Loucy (cell line): ENCODE measurements around the gene TTLL1.

ENCODE experiments used
- H2AFZ ChIP-seq: fragments of 200-600 bp; sonication (generic); 2 replicates; pipeline ENCODE4 v1.6.0; 2016; ENCODE audit warnings: antibody characterized with exemption, mild to moderate bottlenecking, low read length, moderate library complexity
- H3F3A ChIP-seq: fragments of 200-600 bp; 2 replicates; pipeline ENCODE4 v1.6.0; 2016; ENCODE audit warnings: antibody characterized with exemption, low read depth, mild to moderate bottlenecking
- H3K27me3 ChIP-seq: fragments of 200-600 bp; sonication (generic); 2 replicates; pipeline ENCODE4 v1.6.1; 2014; ENCODE audit warnings: low read length, mild to moderate bottlenecking; ENCODE audit not compliant: insufficient read depth, poor library complexity, severe bottlenecking
- H3K36me3 ChIP-seq: fragments of 200-600 bp; sonication (generic); 2 replicates; pipeline ENCODE4 v1.6.1; 2016; ENCODE audit warnings: low read length; ENCODE audit not compliant: insufficient read depth
- H3K4me1 ChIP-seq: fragments of 200-600 bp; sonication (generic); 2 replicates; pipeline ENCODE4 v1.5.1; 2014; ENCODE audit warnings: low read length, mild to moderate bottlenecking; ENCODE audit not compliant: insufficient read depth, poor library complexity, severe bottlenecking
- H3K4me2 ChIP-seq: fragments of 200-600 bp; sonication (generic); 2 replicates; pipeline ENCODE4 v1.6.0; 2014; ENCODE audit warnings: antibody characterized with exemption, low read length, low read depth, mild to moderate bottlenecking; ENCODE audit not compliant: poor library complexity, severe bottlenecking
- H3K4me3 ChIP-seq: fragments of 200-600 bp; sonication (generic); 2 replicates; pipeline ENCODE4 v1.5.1; 2014; ENCODE audit warnings: low read length, mild to moderate bottlenecking, mixed read lengths; ENCODE audit not compliant: poor library complexity, severe bottlenecking
- H3K79me2 ChIP-seq: fragments of 200-600 bp; sonication (generic); 2 replicates; pipeline ENCODE4 v1.6.1; 2014; ENCODE audit warnings: low read length; ENCODE audit not compliant: insufficient read depth
- H3K9ac ChIP-seq: fragments of 200-600 bp; sonication (generic); 2 replicates; pipeline ENCODE4 v1.6.0; 2014; ENCODE audit warnings: mild to moderate bottlenecking, low read depth, low read length, moderate library complexity; ENCODE audit not compliant: poor library complexity, severe bottlenecking
- H3K9me2 ChIP-seq: fragments of 200-600 bp; sonication (generic); replicated peaks from 2 replicates; pipeline ENCODE4 v1.6.1; 2016; ENCODE audit warnings: low read depth, low read length, mixed read lengths
- H3K9me3 ChIP-seq: fragments of 200-600 bp; sonication (generic); 2 replicates; pipeline ENCODE4 v1.6.1; 2014; ENCODE audit warnings: mild to moderate bottlenecking, antibody characterized with exemption, low read length, low read depth; ENCODE audit not compliant: insufficient read depth
- H4K20me1 ChIP-seq: fragments of 200-600 bp; sonication (generic); 2 replicates; pipeline ENCODE4 v1.6.0; 2014; ENCODE audit warnings: antibody characterized with exemption, low read length, mild to moderate bottlenecking; ENCODE audit not compliant: insufficient read depth, poor library complexity, severe bottlenecking
- CTCF ChIP-seq: fragments of 200-600 bp; sonication (generic); conservative IDR thresholded peaks from 2 replicates; pipeline ENCODE4 v1.5.1; 2014; ENCODE audit warnings: mild to moderate bottlenecking, antibody characterized with exemption, low read length
- EZH2phosphoT487 ChIP-seq: fragments of 200-600 bp; IDR thresholded peaks from 2 replicates; pipeline ENCODE4 v1.6.1; 2018; ENCODE audit warnings: antibody characterized with exemption, mild to moderate bottlenecking, moderate library complexity, borderline replicate concordance

Gene TTLL1

GRCh38 chr22:43015677-43016042 is 73.5 kb downstream of the TTLL1 start:
- Histone ChIP-seq H3K9me2 (no peaks in the 10 kb centered on the region), H3K4me1 (peaks cover 34% of the 10 kb centered on the region), H3K79me2 (peaks cover 39% of the 10 kb centered on the region), H3K4me2 (peak overlapping the region; percentile 78), H3K36me3 (no peaks in the 10 kb centered on the region), H2AFZ (peak overlapping the region; percentile 87), H3K9ac (peak overlapping the region; percentile 64), H3K27me3 (no peaks in the 10 kb centered on the region), H3K4me3 (peak overlapping the region; percentile 77), H3F3A (no peaks in the 10 kb centered on the region), H4K20me1 (peaks cover 35% of the 10 kb centered on the region), H3K9me3 (no peaks in the 10 kb centered on the region)
- TF ChIP-seq EZH2phosphoT487 (no peak), CTCF (no peak)

- TF ChIP-seq EZH2phosphoT487 (no peak), CTCF (no peak)
- no peaks in the 10 kb centered on the region for H3K9me3 ChIP-seq
- H3K4me3 ChIP-seq: peak within 1 kb of the TSS; percentile 77
- H3K79me2 ChIP-seq: peaks cover 44% of the 10 kb centered on the region
- no peaks in the 10 kb centered on the region for H3K9me2 ChIP-seq
- peak within 1 kb of the TSS; percentile 92 for H3K4me2 ChIP-seq
- H3K4me1 ChIP-seq: peaks cover 35% of the 10 kb centered on the region
- H3K9ac ChIP-seq: peak within 1 kb of the TSS; percentile 76
- H4K20me1 ChIP-seq: peaks cover 35% of the 10 kb centered on the region
- H3F3A ChIP-seq: no peaks in the 10 kb centered on the region
- no peaks in the 10 kb centered on the region for H3K27me3 ChIP-seq
- H2AFZ ChIP-seq: peak within 1 kb of the TSS; percentile 87
- H3K36me3 ChIP-seq: no peaks in the 10 kb centered on the region
Measured at GRCh38 chr22:43014869-43015676, 74.1 kb downstream of the TTLL1 start, which contains the start of gene PACSIN2. Gene PACSIN2, minus strand, starts transcription at chr22:43015149. Its CDS starts 103,069 bp downstream, at chr22:42912080.

GRCh38 chr22:43014316-43014868 is 74.8 kb downstream of the TTLL1 start:
- peak overlapping the region; percentile 51; the same call in 1 of the 2 replicates for H2AFZ ChIP-seq
- peaks cover 41% of the 10 kb centered on the region for H4K20me1 ChIP-seq
- no peaks in the 10 kb centered on the region for H3K27me3 ChIP-seq
- no peaks in the 10 kb centered on the region for H3K9me2 ChIP-seq
- H3K36me3 ChIP-seq: no peaks in the 10 kb centered on the region
- TF ChIP-seq CTCF (no peak), EZH2phosphoT487 (no peak)
- peak overlapping the region; percentile 92 for H3K4me2 ChIP-seq
- H3K4me1 ChIP-seq: peaks cover 35% of the 10 kb centered on the region
- no peaks in the 10 kb centered on the region for H3K9me3 ChIP-seq
- no peaks in the 10 kb centered on the region for H3F3A ChIP-seq
- peaks cover 51% of the 10 kb centered on the region for H3K79me2 ChIP-seq
- H3K9ac ChIP-seq: peak overlapping the region; percentile 76
- peak overlapping the region; percentile 77 for H3K4me3 ChIP-seq
